Measurements from ENCODE around the gene RSPH10B2. TPM values are rescaled to one million over a fixed set of nuclear protein-coding genes. Genes with fewer than 3 reads are reported as not detected.
"Not testable (repeated sequence)": the region's sequence is repeated elsewhere in the genome, so short reads cannot be mapped to it uniquely, and the experiment has no call there.

Gene RSPH10B2
- total RNA-seq, 1 donor from 2014 or later, result not detected

DNA sequence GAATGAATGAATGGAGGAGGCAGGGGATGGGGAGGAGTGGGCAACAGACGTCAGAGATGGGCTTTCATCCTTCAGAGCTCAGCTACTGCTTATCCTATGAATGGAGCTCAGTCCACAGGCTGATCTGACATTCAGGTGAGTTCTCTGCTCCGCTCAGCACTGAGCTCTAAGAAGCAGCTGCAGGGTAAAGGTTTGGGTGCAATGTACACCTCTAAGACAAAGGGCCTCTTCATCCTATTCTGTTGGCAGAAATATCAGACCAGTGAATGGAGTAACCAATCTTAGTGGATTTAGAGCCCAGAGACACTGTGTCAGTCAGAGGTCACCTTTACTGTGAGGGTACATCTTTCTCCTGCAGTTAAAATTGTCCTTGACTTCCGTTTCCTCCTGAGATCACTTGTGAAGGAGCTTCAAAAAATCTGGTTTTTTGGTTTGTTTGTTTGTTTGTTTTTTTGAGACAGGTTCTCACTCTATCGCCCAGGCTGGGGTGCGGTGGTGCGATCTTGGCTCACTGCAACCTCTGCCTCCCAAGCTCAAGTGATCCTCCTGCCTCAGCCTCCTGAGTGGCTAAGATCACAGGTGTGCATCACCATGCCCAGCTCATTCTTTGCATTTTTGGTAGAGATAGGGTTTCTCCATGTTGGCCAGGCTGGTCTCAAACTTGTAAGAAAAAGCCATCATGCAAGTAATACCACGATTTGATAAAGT is 77.3 kb downstream of the RSPH10B2 start:
- intact Hi-C loops (cut with DNase I), result no loop called here
- Histone ChIP-seq H3K27me3 (no peaks in the 10 kb centered on the region), H3K4me1 (no peaks in the 10 kb centered on the region), H3K27ac (no peak overlapping the region), H3K9me3 (no peaks in the 10 kb centered on the region), H3K4me3 (no peak overlapping the region), H3K36me3 (no peaks in the 10 kb centered on the region)
- DNase-seq (ENCODE audit: low spot score in 2 of 2), result no peak
- TF ChIP-seq CTCF (IDR thresholded peaks at IDR 0.05), result no peak

GRCh38 chr7:6833636-6834035 is 79.7 kb downstream of the RSPH10B2 start:
- H3K9me3 ChIP-seq, result no peaks in the 10 kb centered on the region
- H3K27ac ChIP-seq, result no peak overlapping the region
- H3K4me3 ChIP-seq, result no peak overlapping the region
- intact Hi-C loops (cut with DNase I), result no loop called here
- DNase-seq (ENCODE audit: low spot score in 2 of 2), result no peak
- no peaks in the 10 kb centered on the region for H3K27me3 ChIP-seq
- no peaks in the 10 kb centered on the region for H3K36me3 ChIP-seq
- TF ChIP-seq CTCF (IDR thresholded peaks at IDR 0.05), result no peak
- H3K4me1 ChIP-seq, result no peaks in the 10 kb centered on the region

DNA sequence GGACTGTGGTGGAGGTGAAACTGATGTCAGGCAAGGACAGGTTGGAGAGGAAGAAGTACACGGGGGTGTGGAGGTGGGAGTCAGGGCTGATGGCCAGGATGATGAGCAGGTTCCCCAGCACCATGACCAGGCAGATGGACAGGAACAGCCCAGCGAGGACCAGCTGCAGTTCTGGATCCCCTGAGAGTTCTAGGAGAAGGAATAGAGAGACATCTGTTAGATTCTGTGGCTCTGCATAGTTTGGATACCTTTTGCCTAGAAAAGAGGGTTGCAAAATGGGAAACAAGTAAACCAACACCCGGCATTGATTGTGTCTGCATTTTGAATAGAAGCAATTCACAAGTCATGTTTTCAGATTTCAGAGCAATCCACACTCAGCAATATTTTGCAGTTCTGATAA is 81.6 kb downstream of the RSPH10B2 start:
- H3K4me3 ChIP-seq; H3K4me1 ChIP-seq; H3K27ac ChIP-seq; H3K36me3 ChIP-seq; H3K27me3 ChIP-seq; H3K9me3 ChIP-seq; intact Hi-C loops (cut with DNase I); DNase-seq (ENCODE audit: low spot score in 2 of 2): not testable (repeated sequence)

DNA sequence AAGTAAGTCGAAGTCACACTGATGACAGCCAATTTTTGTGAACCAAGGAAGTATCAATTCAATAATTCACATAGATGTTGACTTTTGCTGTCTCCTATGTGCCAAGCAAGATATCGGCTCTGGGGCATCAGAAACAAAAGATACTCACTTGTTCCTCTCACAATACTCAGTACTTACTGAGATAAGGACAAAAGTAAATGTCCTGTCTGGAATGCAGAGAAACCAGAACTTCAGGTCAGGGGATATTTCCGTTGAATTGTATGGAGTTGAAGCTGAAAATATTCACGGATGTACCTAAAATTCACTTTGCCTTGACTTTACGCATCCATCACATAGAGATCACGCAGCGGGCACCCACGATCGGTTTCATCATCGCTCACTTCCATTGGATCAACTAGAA is 83.2 kb downstream of the RSPH10B2 start:
- H3K9me3 ChIP-seq; H3K27me3 ChIP-seq; H3K4me3 ChIP-seq; H3K36me3 ChIP-seq; H3K4me1 ChIP-seq; DNase-seq (ENCODE audit: low spot score in 2 of 2); H3K27ac ChIP-seq; intact Hi-C loops (cut with DNase I): not testable (repeated sequence)

DNA sequence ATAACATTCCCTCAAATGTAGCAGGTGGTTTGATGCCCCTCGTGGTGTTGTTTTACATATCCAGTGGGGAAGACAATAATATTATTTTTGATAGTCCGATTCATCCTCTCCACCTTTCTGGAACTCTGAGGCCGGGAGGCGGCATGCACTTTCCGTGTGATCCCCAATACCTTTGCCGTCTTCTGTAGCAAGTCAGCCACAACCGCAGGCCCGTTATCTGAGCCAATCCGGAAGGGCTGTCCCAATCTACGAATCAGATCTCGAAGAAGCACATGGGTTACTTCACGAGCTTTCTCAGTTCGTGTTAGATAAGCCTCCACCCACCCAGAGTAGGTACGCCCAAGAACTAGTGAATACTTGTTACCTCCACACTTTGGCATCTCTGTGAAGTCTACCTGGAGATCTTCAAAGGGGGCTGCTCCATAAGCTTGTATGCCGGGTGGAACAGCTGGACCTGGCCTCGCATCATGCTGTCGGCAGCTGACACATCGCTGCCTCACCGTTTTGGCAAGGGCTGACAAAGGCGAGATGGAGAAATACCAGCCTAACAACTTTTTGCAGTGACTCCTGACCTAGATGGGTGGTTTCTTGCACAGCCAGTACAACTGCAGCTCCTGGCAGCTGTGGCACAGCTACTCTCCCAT is 88.5 kb downstream of the RSPH10B2 start:
- H3K27me3 ChIP-seq; H3K4me1 ChIP-seq; H3K36me3 ChIP-seq; H3K9me3 ChIP-seq; H3K27ac ChIP-seq; DNase-seq (ENCODE audit: low spot score in 2 of 2); intact Hi-C loops (cut with DNase I); H3K4me3 ChIP-seq: not testable (repeated sequence)

- H3K27ac ChIP-seq; H3K4me1 ChIP-seq; intact Hi-C loops (cut with DNase I); H3K27me3 ChIP-seq; H3K9me3 ChIP-seq; H3K36me3 ChIP-seq; DNase-seq (ENCODE audit: low spot score in 2 of 2); H3K4me3 ChIP-seq: not testable (repeated sequence)
These were observed 89.2 kb downstream of the RSPH10B2 start for GRCh38 chr7:6843092-6843491.

GRCh38 chr7:6843654-6844053 is 89.8 kb downstream of the RSPH10B2 start:
- intact Hi-C loops (cut with DNase I); H3K9me3 ChIP-seq: not testable (repeated sequence)

GRCh38 chr7:6845971-6846449 is 92.1 kb downstream of the RSPH10B2 start:
- H3K27ac ChIP-seq, H3K36me3 ChIP-seq, H3K4me3 ChIP-seq: not testable (repeated sequence)

More at GRCh38 chr7:6843654-6844053, 89.8 kb downstream of the RSPH10B2 start:
- H3K27ac ChIP-seq; H3K27me3 ChIP-seq; H3K4me3 ChIP-seq; H3K36me3 ChIP-seq; DNase-seq (ENCODE audit: low spot score in 2 of 2); H3K4me1 ChIP-seq: not testable (repeated sequence)

GRCh38 chr7:6847751-6848150 is 93.8 kb downstream of the RSPH10B2 start:
- H3K9me3 ChIP-seq; H3K4me1 ChIP-seq; H3K27me3 ChIP-seq; DNase-seq (ENCODE audit: low spot score in 2 of 2); intact Hi-C loops (cut with DNase I); H3K36me3 ChIP-seq; H3K4me3 ChIP-seq; H3K27ac ChIP-seq: not testable (repeated sequence)

More at GRCh38 chr7:6845971-6846449, 92.1 kb downstream of the RSPH10B2 start:
- H3K9me3 ChIP-seq; H3K4me1 ChIP-seq; intact Hi-C loops (cut with DNase I); H3K27me3 ChIP-seq; DNase-seq (ENCODE audit: low spot score in 2 of 2): not testable (repeated sequence)

Other genes starting within 250 kb of the RSPH10B2 start
- not detected for gene GRID2IP, start 202.6 kb upstream of the RSPH10B2 start, total RNA-seq
- 5.1 TPM for gene ZDHHC4, start 176.6 kb upstream of the RSPH10B2 start, total RNA-seq
- gene INTS15, start 164.1 kb upstream of the RSPH10B2 start, total RNA-seq, result 15.2 TPM
- gene ZNF853, start 138.5 kb upstream of the RSPH10B2 start, total RNA-seq, result 12.2 TPM
- gene ZNF316, start 116.8 kb upstream of the RSPH10B2 start, total RNA-seq, result 60.3 TPM
- 28.8 TPM for gene ZNF12, start 47.2 kb upstream of the RSPH10B2 start, total RNA-seq
- gene CCZ1B, start 72.2 kb downstream of the RSPH10B2 start, total RNA-seq, result 24.6 TPM

Data from ascending aorta (tissue), 2 donors.